ENCODE data around the gene PPME1.

PPME1 gene

DNA sequence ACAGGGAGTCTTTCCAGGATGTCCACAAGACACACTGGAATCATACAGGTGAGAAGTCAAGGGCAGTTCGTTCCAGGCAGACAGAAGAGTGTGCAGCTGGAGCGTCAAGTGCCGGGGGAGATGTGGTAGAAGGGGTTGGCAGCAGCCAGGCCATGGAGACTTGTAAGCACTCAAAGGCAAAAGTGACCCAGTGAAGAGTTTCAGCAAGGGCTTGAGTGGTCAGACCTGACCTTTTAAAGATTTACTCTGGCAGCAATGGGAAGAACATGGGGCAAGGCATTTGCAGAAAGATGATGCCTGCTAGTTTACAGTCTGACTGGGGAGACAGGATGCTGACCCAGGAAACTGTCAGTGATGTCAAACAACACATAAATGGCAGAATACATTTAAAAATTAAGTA lies 111.3 kb downstream of the PPME1 start:
- no peak overlapping the region for H3K4me3 ChIP-seq (replicated peaks in 1 of 2; ENCODE audit: low read depth in 2 of 2, low read length in 2 of 2)
- no peak for DNase-seq (ENCODE audit: low read depth in 2 of 2)
- TF ChIP-seq, protein P1, sequence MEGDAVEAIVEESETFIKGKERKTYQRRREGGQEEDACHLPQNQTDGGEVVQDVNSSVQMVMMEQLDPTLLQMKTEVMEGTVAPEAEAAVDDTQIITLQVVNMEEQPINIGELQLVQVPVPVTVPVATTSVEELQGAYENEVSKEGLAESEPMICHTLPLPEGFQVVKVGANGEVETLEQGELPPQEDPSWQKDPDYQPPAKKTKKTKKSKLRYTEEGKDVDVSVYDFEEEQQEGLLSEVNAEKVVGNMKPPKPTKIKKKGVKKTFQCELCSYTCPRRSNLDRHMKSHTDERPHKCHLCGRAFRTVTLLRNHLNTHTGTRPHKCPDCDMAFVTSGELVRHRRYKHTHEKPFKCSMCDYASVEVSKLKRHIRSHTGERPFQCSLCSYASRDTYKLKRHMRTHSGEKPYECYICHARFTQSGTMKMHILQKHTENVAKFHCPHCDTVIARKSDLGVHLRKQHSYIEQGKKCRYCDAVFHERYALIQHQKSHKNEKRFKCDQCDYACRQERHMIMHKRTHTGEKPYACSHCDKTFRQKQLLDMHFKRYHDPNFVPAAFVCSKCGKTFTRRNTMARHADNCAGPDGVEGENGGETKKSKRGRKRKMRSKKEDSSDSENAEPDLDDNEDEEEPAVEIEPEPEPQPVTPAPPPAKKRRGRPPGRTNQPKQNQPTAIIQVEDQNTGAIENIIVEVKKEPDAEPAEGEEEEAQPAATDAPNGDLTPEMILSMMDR (IDR thresholded peaks at IDR 0.05; ENCODE audit: low read depth, low read length), result no peak

DNA sequence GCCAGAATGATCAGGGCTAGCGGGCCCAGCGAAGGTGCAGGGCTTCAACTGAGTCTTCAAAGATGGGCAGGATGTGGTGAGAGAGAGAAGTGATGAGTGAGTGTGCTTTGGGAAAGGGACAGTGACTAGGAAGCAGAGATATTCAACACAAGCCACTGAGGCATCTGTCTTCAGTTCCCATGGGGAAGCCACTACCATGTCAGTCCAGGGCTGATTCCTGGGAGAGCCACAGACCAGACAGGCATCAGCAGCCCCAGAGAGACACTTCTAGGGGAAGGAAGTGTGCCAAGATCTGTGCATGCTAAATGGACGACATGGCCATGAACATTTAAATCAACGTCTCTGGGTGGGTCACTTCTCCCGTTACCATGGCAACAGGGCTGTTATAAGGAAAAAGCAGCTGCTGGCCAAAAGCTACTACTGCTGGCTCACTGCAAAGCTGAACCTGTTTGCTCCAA lies 111.9 kb downstream of the PPME1 start:
- H3K4me3 ChIP-seq (replicated peaks in 1 of 2; ENCODE audit: low read depth in 2 of 2, low read length in 2 of 2), result no peak overlapping the region
- TF ChIP-seq, protein P1 (IDR thresholded peaks at IDR 0.05; ENCODE audit: low read depth, low read length), result no peak
- DNase-seq (ENCODE audit: low read depth in 2 of 2), result peak; percentile 41 to 43

DNA sequence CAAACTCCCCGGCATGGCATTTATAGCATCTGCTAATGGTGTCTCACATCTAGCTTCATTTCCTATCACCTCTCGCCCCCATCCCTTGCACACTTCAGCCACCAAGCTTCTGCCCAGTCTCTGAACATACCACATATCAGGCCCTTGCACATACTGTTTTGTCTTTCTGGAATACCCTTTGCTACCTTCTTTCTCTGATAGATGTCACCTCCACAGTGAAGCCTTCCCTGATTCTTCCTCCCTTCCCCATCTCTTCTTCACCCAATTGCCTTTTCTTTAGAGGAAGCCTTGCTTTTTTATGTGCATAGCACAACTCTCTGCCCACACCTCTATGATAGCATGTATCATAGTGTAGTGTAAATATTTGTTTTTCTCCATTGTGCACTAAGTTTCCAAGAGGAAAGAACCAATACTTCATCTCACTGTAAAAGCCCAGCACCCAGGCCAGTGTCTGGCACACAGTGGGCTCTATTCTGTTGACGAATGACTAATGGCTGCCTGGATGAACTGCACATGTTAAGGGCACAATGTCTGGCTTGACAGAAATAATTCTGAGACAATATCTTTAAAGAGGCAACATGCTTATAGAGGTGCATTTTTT lies 112.6 kb downstream of the PPME1 start:
- TF ChIP-seq, protein P1 (IDR thresholded peaks at IDR 0.05; ENCODE audit: low read depth, low read length), result no peak
- no peak overlapping the region for H3K4me3 ChIP-seq (replicated peaks in 1 of 2; ENCODE audit: low read depth in 2 of 2, low read length in 2 of 2)
- DNase-seq (ENCODE audit: low read depth in 2 of 2), result peak in 1 of 2 donors; percentile 22

DNA sequence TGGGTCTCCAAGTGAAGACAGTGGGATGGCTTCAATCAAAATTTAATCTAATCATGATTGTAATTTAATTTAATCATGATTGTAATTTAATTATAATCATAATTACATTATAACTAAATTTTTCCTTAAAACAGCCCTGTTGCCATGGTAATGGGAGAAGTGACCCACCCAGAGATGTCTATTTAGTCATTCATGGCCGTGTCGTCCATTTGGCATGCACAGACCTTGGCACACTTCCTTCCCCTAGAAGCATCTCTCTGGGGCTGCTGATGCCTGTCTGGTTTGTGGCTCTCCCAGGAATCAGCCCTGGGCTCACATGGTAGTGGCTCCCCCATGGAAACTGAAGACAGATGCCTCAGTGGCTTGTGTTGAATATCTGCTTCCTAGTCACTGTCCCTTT lies 113.4 kb downstream of the PPME1 start:
- H3K4me3 ChIP-seq (replicated peaks in 1 of 2; ENCODE audit: low read depth in 2 of 2, low read length in 2 of 2), result no peak overlapping the region
- no peak for DNase-seq (ENCODE audit: low read depth in 2 of 2)
- TF ChIP-seq, protein P1 (IDR thresholded peaks at IDR 0.05; ENCODE audit: low read depth, low read length), result no peak

DNA sequence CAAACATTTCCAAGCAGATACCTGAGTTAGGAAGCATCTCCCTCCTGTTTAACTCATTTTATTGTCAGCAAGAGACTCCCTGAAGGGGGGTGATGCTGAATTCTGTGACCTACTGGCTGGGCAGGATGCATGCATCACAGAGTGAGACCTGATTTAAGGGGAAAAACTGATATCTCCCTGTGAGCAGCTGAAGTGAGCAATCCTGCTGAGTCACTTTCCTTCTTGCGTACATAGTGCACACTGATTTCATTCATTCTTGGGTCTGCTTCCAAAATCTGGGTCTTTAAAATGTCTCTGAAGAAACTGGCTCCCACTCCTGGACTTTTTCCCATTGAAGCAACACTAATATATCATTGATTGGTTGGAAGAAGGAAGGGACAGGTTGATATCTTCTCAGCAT lies 117.1 kb downstream of the PPME1 start:
- peak; percentile 97 to 98 for DNase-seq (ENCODE audit: low read depth in 2 of 2)
- TF ChIP-seq, protein P1 (IDR thresholded peaks at IDR 0.05; ENCODE audit: low read depth, low read length), result no peak
- H3K4me3 ChIP-seq (replicated peaks in 1 of 2; ENCODE audit: low read depth in 2 of 2, low read length in 2 of 2), result no peak overlapping the region

DNA sequence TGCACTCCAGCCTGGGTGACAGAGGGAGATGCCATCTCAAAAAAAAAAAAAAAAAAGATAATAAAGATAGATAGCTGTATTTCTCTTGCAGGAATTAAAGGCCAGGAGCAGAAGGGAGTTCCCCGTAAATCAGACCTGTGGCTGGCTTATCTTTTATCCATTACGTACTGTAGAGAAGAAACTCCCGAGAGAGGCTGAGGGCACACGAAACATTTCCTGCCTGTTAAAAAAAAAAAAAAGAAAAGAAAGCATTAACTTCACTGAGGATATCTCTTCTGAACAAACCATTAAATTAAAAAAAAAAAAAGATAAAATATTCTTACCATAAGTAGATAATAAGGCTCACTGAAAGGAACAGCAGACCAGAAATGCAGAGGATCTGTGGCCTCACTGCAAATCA lies 117.8 kb downstream of the PPME1 start:
- H3K4me3 ChIP-seq (replicated peaks in 1 of 2; ENCODE audit: low read depth in 2 of 2, low read length in 2 of 2), result no peak overlapping the region
- TF ChIP-seq, protein P1 (IDR thresholded peaks at IDR 0.05; ENCODE audit: low read depth, low read length), result no peak
- peak; percentile 61 to 71 for DNase-seq (ENCODE audit: low read depth in 2 of 2)

DNA sequence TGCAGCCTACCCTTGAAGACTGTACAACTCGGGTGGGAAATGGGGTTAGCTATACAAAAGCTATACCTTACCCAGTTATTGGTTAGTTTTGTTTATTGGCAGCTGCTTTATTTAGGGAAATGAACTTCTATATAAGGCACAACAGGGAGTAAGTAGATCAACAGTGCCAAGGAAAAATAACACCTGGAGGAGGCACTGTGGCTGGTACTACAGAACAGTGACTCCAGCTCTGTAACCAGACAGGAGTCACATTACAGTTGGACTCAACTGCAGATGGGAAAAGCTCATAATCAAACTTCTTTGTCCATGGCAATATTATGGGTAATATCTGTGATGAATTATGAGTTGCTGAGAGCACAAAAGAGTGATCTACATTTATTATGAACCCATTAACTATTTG lies 126.4 kb downstream of the PPME1 start:
- TF ChIP-seq, protein P1 (IDR thresholded peaks at IDR 0.05; ENCODE audit: low read depth, low read length), result no peak
- no peak overlapping the region for H3K4me3 ChIP-seq (replicated peaks in 1 of 2; ENCODE audit: low read depth in 2 of 2, low read length in 2 of 2)
- DNase-seq (ENCODE audit: low read depth in 2 of 2), result no peak

Measured in cardiac fibroblast (primary cell).